Measurements from ENCODE around the gene SNX15.

The SNX15 gene

DNA sequence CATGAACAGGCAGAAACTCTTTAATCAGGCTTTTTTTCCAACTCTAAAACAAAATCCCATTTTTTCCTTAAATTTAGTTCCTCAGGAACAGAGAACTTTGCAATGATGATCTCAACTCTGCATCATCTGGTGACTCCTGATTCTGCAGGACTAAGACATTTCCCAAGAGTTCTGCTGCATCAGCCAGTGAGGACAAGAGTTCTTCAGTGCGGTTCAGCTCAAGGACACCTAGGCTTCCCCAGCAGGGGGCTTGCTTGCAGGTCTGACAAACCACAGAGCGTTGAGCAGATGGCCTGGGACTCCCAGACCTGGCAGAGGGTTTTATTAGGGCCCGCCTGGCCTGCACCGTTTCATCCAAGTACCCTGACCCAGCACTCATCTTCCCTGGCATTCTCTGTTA lies 50.2 kb downstream of the SNX15 start:
- DNase-seq (ENCODE audit: low read depth in 1 of 2, low spot score in 1 of 2) = no peak
- Histone ChIP-seq H3K4me3 (replicated peaks; ENCODE audit: insufficient read depth, low read length) (no peak overlapping the region), H3K27ac (replicated peaks) (no peak overlapping the region), H3K27me3 (ENCODE audit: insufficient read depth, poor library complexity, severe bottlenecking) (no peaks in the 10 kb centered on the region)
- TF ChIP-seq SPI1 (IDR thresholded peaks at IDR 0.05; ENCODE audit: borderline replicate concordance, low read depth) = no peak
- no peak for TF ChIP-seq POLR2AphosphoS5 (IDR thresholded peaks at IDR 0.05; ENCODE audit: low read depth)
- TF ChIP-seq, protein P1, sequence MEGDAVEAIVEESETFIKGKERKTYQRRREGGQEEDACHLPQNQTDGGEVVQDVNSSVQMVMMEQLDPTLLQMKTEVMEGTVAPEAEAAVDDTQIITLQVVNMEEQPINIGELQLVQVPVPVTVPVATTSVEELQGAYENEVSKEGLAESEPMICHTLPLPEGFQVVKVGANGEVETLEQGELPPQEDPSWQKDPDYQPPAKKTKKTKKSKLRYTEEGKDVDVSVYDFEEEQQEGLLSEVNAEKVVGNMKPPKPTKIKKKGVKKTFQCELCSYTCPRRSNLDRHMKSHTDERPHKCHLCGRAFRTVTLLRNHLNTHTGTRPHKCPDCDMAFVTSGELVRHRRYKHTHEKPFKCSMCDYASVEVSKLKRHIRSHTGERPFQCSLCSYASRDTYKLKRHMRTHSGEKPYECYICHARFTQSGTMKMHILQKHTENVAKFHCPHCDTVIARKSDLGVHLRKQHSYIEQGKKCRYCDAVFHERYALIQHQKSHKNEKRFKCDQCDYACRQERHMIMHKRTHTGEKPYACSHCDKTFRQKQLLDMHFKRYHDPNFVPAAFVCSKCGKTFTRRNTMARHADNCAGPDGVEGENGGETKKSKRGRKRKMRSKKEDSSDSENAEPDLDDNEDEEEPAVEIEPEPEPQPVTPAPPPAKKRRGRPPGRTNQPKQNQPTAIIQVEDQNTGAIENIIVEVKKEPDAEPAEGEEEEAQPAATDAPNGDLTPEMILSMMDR (IDR thresholded peaks at IDR 0.05; ENCODE audit: insufficient read depth, low read length) = no peak
- TF ChIP-seq, protein P2, sequence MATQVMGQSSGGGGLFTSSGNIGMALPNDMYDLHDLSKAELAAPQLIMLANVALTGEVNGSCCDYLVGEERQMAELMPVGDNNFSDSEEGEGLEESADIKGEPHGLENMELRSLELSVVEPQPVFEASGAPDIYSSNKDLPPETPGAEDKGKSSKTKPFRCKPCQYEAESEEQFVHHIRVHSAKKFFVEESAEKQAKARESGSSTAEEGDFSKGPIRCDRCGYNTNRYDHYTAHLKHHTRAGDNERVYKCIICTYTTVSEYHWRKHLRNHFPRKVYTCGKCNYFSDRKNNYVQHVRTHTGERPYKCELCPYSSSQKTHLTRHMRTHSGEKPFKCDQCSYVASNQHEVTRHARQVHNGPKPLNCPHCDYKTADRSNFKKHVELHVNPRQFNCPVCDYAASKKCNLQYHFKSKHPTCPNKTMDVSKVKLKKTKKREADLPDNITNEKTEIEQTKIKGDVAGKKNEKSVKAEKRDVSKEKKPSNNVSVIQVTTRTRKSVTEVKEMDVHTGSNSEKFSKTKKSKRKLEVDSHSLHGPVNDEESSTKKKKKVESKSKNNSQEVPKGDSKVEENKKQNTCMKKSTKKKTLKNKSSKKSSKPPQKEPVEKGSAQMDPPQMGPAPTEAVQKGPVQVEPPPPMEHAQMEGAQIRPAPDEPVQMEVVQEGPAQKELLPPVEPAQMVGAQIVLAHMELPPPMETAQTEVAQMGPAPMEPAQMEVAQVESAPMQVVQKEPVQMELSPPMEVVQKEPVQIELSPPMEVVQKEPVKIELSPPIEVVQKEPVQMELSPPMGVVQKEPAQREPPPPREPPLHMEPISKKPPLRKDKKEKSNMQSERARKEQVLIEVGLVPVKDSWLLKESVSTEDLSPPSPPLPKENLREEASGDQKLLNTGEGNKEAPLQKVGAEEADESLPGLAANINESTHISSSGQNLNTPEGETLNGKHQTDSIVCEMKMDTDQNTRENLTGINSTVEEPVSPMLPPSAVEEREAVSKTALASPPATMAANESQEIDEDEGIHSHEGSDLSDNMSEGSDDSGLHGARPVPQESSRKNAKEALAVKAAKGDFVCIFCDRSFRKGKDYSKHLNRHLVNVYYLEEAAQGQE (IDR thresholded peaks at IDR 0.05; ENCODE audit: insufficient replicate concordance, low read depth) = no peak
- TF ChIP-seq GABPA (IDR thresholded peaks at IDR 0.05; ENCODE audit: low read depth) = no peak

DNA sequence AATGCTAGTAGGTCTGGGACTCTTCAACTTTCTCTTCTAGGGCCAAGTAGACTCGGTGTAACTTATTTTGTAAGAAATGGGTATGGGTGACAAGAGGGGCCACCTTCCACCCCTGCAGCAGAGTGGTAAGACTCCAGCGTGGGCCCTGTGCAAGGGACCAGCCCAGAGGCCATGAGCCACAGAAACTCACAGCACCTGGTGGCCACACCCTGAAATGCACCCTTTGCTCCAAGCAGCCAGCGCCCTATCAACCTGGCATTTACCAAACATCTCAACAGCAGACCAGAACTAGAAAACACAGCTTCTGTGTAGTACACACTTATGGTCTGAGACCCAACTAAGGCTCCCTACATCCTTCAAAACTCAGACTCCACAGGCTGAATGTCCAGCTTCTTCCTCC lies 50.9 kb downstream of the SNX15 start:
- peak; percentile 46 to 59 for DNase-seq (ENCODE audit: low read depth in 1 of 2, low spot score in 1 of 2)
- no peak overlapping the region for H3K4me3 ChIP-seq (replicated peaks; ENCODE audit: insufficient read depth, low read length)

DNA sequence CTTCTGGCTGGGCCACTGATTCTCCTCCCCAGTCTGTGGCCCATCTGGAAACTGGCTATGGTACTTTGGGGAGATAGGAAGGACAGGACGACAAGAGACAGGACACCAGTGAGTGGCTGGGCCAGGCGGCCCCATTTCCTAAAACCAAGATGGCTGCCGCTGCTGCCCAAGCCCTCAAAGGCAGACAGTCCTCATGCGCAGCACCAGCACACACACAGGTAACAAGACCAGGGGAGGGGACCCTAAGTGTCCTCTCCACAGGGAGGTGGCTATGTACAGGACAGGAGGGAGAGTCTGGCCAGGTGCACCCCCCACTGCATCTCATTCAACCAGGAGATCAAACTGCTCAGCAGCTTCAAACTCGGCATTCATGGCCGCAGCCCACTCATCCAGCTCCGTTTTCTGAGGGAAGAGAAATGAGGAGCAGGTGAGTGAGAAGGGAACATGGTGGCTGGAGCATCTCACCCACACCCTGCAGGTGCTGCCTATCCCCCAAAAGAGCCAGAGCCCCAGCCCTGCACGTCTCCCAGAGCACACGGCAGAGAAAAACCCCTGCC lies 51.6 kb downstream of the SNX15 start:
- no peak overlapping the region for H3K27ac ChIP-seq (replicated peaks)
- H3K27me3 ChIP-seq (ENCODE audit: insufficient read depth, poor library complexity, severe bottlenecking) = no peaks in the 10 kb centered on the region
- TF ChIP-seq, protein P2 (IDR thresholded peaks at IDR 0.05; ENCODE audit: insufficient replicate concordance, low read depth) = no peak
- no peak for TF ChIP-seq POLR2AphosphoS5 (IDR thresholded peaks at IDR 0.05; ENCODE audit: low read depth)
- TF ChIP-seq SPI1 (IDR thresholded peaks at IDR 0.05; ENCODE audit: borderline replicate concordance, low read depth) = no peak
- TF ChIP-seq, protein P1 (IDR thresholded peaks at IDR 0.05; ENCODE audit: insufficient read depth, low read length) = no peak
- no peak for TF ChIP-seq GABPA (IDR thresholded peaks at IDR 0.05; ENCODE audit: low read depth)
- no peak overlapping the region for H3K4me3 ChIP-seq (replicated peaks; ENCODE audit: insufficient read depth, low read length)
- no peak for DNase-seq (ENCODE audit: low read depth in 1 of 2, low spot score in 1 of 2)

More for the DNA sequence above, 50.9 kb downstream of the SNX15 start:
- Histone ChIP-seq H3K27me3 (ENCODE audit: insufficient read depth, poor library complexity, severe bottlenecking) (no peaks in the 10 kb centered on the region), H3K27ac (replicated peaks) (no peak overlapping the region)
- TF ChIP-seq, protein P1 (IDR thresholded peaks at IDR 0.05; ENCODE audit: insufficient read depth, low read length) = peak; percentile 82
- TF ChIP-seq GABPA (IDR thresholded peaks at IDR 0.05; ENCODE audit: low read depth) = no peak

Measured in HL-60 (cell line).